ENCODE measurements around the gene SF3B5.

SF3B5 gene

GRCh38 chr6:144095134-144096002 lies at the start of gene SF3B5:
SF3B5 (minus strand) TSS chr6:144095573; CDS start chr6:144095497, 76 bp downstream.
- peak within 1 kb of the TSS; percentile 94 for H3K9ac ChIP-seq (ENCODE audit: low read length)
- H3K27ac ChIP-seq (ENCODE audit: low read depth, low read length) = peak within 1 kb of the TSS; percentile 71
- H3K4me1 ChIP-seq (ENCODE audit: insufficient read depth, low read length) = peaks cover 13% of the 10 kb centered on the region
- no peaks in the 10 kb centered on the region for H3K36me3 ChIP-seq (ENCODE audit: insufficient read depth, low read length)
- H3K9me3 ChIP-seq (ENCODE audit: low read length) = no peaks in the 10 kb centered on the region
- H3K4me3 ChIP-seq (ENCODE audit: low read depth in 1 of 2, low read length in 2 of 2) = peak within 1 kb of the TSS; percentile 94 to 99
- H3K27me3 ChIP-seq (ENCODE audit: control insufficient read depth in 1 of 2, insufficient read depth in 2 of 2, low read length in 2 of 2) = no peaks in the 10 kb centered on the region

- H3K36me3 ChIP-seq (ENCODE audit: insufficient read depth, low read length) = no peaks in the 10 kb centered on the region
- H3K27ac ChIP-seq (ENCODE audit: low read depth, low read length) = no peak overlapping the region
- H3K9ac ChIP-seq (ENCODE audit: low read length) = no peak overlapping the region
- no peak overlapping the region for H3K4me3 ChIP-seq (ENCODE audit: low read depth in 1 of 2, low read length in 2 of 2)
- H3K27me3 ChIP-seq (ENCODE audit: control insufficient read depth in 1 of 2, insufficient read depth in 2 of 2, low read length in 2 of 2) = no peaks in the 10 kb centered on the region
- no peaks in the 10 kb centered on the region for H3K9me3 ChIP-seq (ENCODE audit: low read length)
- H3K4me1 ChIP-seq (ENCODE audit: insufficient read depth, low read length) = no peaks in the 10 kb centered on the region
Observed at GRCh38 chr6:144144996-144145395, 49.6 kb upstream of the SF3B5 start.

- H3K4me1 ChIP-seq (ENCODE audit: insufficient read depth, low read length) = no peaks in the 10 kb centered on the region
- H3K9ac ChIP-seq (ENCODE audit: low read length) = no peak overlapping the region
- H3K4me3 ChIP-seq (ENCODE audit: low read depth in 1 of 2, low read length in 2 of 2) = no peak overlapping the region
- H3K27me3 ChIP-seq (ENCODE audit: control insufficient read depth in 1 of 2, insufficient read depth in 2 of 2, low read length in 2 of 2) = no peaks in the 10 kb centered on the region
- H3K27ac ChIP-seq (ENCODE audit: low read depth, low read length) = no peak overlapping the region
- H3K9me3 ChIP-seq (ENCODE audit: low read length) = no peaks in the 10 kb centered on the region
- no peaks in the 10 kb centered on the region for H3K36me3 ChIP-seq (ENCODE audit: insufficient read depth, low read length)
Observed at GRCh38 chr6:144143878-144144277, 48.5 kb upstream of the SF3B5 start.

- no peaks in the 10 kb centered on the region for H3K36me3 ChIP-seq (ENCODE audit: insufficient read depth, low read length)
- no peak overlapping the region for H3K4me3 ChIP-seq (ENCODE audit: low read depth in 1 of 2, low read length in 2 of 2)
- no peaks in the 10 kb centered on the region for H3K4me1 ChIP-seq (ENCODE audit: insufficient read depth, low read length)
- H3K9ac ChIP-seq (ENCODE audit: low read length) = no peak overlapping the region
- H3K27ac ChIP-seq (ENCODE audit: low read depth, low read length) = no peak overlapping the region
- no peaks in the 10 kb centered on the region for H3K9me3 ChIP-seq (ENCODE audit: low read length)
- H3K27me3 ChIP-seq (ENCODE audit: control insufficient read depth in 1 of 2, insufficient read depth in 2 of 2, low read length in 2 of 2) = no peaks in the 10 kb centered on the region
Observed at GRCh38 chr6:144143106-144143505, 47.7 kb upstream of the SF3B5 start.

GRCh38 chr6:144141470-144141869 lies 46.1 kb upstream of the SF3B5 start:
- no peak overlapping the region for H3K27ac ChIP-seq (ENCODE audit: low read depth, low read length)
- H3K4me1 ChIP-seq (ENCODE audit: insufficient read depth, low read length) = no peaks in the 10 kb centered on the region
- H3K9me3 ChIP-seq (ENCODE audit: low read length) = no peaks in the 10 kb centered on the region
- H3K9ac ChIP-seq (ENCODE audit: low read length) = no peak overlapping the region
- no peaks in the 10 kb centered on the region for H3K36me3 ChIP-seq (ENCODE audit: insufficient read depth, low read length)
- H3K27me3 ChIP-seq (ENCODE audit: control insufficient read depth in 1 of 2, insufficient read depth in 2 of 2, low read length in 2 of 2) = no peaks in the 10 kb centered on the region
- no peak overlapping the region for H3K4me3 ChIP-seq (ENCODE audit: low read depth in 1 of 2, low read length in 2 of 2)

- Histone ChIP-seq H3K9me3 (ENCODE audit: low read length) (no peaks in the 10 kb centered on the region), H3K4me1 (ENCODE audit: insufficient read depth, low read length) (no peaks in the 10 kb centered on the region), H3K27me3 (ENCODE audit: control insufficient read depth in 1 of 2, insufficient read depth in 2 of 2, low read length in 2 of 2) (no peaks in the 10 kb centered on the region), H3K36me3 (ENCODE audit: insufficient read depth, low read length) (no peaks in the 10 kb centered on the region), H3K27ac (ENCODE audit: low read depth, low read length) (no peak overlapping the region), H3K9ac (ENCODE audit: low read length) (no peak overlapping the region), H3K4me3 (ENCODE audit: low read depth in 1 of 2, low read length in 2 of 2) (no peak overlapping the region)
Observed at GRCh38 chr6:144140867-144141266, 45.5 kb upstream of the SF3B5 start.

GRCh38 chr6:144139817-144140216 lies 44.4 kb upstream of the SF3B5 start:
- no peaks in the 10 kb centered on the region for H3K4me1 ChIP-seq (ENCODE audit: insufficient read depth, low read length)
- no peak overlapping the region for H3K4me3 ChIP-seq (ENCODE audit: low read depth in 1 of 2, low read length in 2 of 2)
- H3K9ac ChIP-seq (ENCODE audit: low read length) = no peak overlapping the region
- no peaks in the 10 kb centered on the region for H3K36me3 ChIP-seq (ENCODE audit: insufficient read depth, low read length)
- H3K27me3 ChIP-seq (ENCODE audit: control insufficient read depth in 1 of 2, insufficient read depth in 2 of 2, low read length in 2 of 2) = no peaks in the 10 kb centered on the region
- no peaks in the 10 kb centered on the region for H3K9me3 ChIP-seq (ENCODE audit: low read length)
- no peak overlapping the region for H3K27ac ChIP-seq (ENCODE audit: low read depth, low read length)

GRCh38 chr6:144138542-144138941 lies 43.2 kb upstream of the SF3B5 start:
- no peaks in the 10 kb centered on the region for H3K36me3 ChIP-seq (ENCODE audit: insufficient read depth, low read length)
- H3K9ac ChIP-seq (ENCODE audit: low read length) = no peak overlapping the region
- no peak overlapping the region for H3K4me3 ChIP-seq (ENCODE audit: low read depth in 1 of 2, low read length in 2 of 2)
- no peaks in the 10 kb centered on the region for H3K9me3 ChIP-seq (ENCODE audit: low read length)
- H3K27me3 ChIP-seq (ENCODE audit: control insufficient read depth in 1 of 2, insufficient read depth in 2 of 2, low read length in 2 of 2) = no peaks in the 10 kb centered on the region
- H3K27ac ChIP-seq (ENCODE audit: low read depth, low read length) = no peak overlapping the region
- no peaks in the 10 kb centered on the region for H3K4me1 ChIP-seq (ENCODE audit: insufficient read depth, low read length)

GRCh38 chr6:144134737-144135136 lies 39.4 kb upstream of the SF3B5 start:
- Histone ChIP-seq H3K27me3 (ENCODE audit: control insufficient read depth in 1 of 2, insufficient read depth in 2 of 2, low read length in 2 of 2) (no peaks in the 10 kb centered on the region), H3K27ac (ENCODE audit: low read depth, low read length) (no peak overlapping the region), H3K9me3 (ENCODE audit: low read length) (no peaks in the 10 kb centered on the region), H3K4me1 (ENCODE audit: insufficient read depth, low read length) (no peaks in the 10 kb centered on the region), H3K4me3 (ENCODE audit: low read depth in 1 of 2, low read length in 2 of 2) (no peak overlapping the region), H3K36me3 (ENCODE audit: insufficient read depth, low read length) (no peaks in the 10 kb centered on the region), H3K9ac (ENCODE audit: low read length) (no peak overlapping the region)

- no peak overlapping the region for H3K4me3 ChIP-seq (ENCODE audit: low read depth in 1 of 2, low read length in 2 of 2)
- H3K36me3 ChIP-seq (ENCODE audit: insufficient read depth, low read length) = no peaks in the 10 kb centered on the region
- H3K4me1 ChIP-seq (ENCODE audit: insufficient read depth, low read length) = no peaks in the 10 kb centered on the region
- no peaks in the 10 kb centered on the region for H3K27me3 ChIP-seq (ENCODE audit: control insufficient read depth in 1 of 2, insufficient read depth in 2 of 2, low read length in 2 of 2)
- no peak overlapping the region for H3K9ac ChIP-seq (ENCODE audit: low read length)
- no peaks in the 10 kb centered on the region for H3K9me3 ChIP-seq (ENCODE audit: low read length)
- H3K27ac ChIP-seq (ENCODE audit: low read depth, low read length) = no peak overlapping the region
Observed at GRCh38 chr6:144134176-144134575, 38.8 kb upstream of the SF3B5 start.

GRCh38 chr6:144133225-144133821 lies 38.0 kb upstream of the SF3B5 start:
- no peaks in the 10 kb centered on the region for H3K4me1 ChIP-seq (ENCODE audit: insufficient read depth, low read length)
- H3K9ac ChIP-seq (ENCODE audit: low read length) = no peak overlapping the region
- H3K4me3 ChIP-seq (ENCODE audit: low read depth in 1 of 2, low read length in 2 of 2) = no peak overlapping the region
- H3K9me3 ChIP-seq (ENCODE audit: low read length) = no peaks in the 10 kb centered on the region
- no peaks in the 10 kb centered on the region for H3K36me3 ChIP-seq (ENCODE audit: insufficient read depth, low read length)
- H3K27ac ChIP-seq (ENCODE audit: low read depth, low read length) = no peak overlapping the region
- no peaks in the 10 kb centered on the region for H3K27me3 ChIP-seq (ENCODE audit: control insufficient read depth in 1 of 2, insufficient read depth in 2 of 2, low read length in 2 of 2)
